Measurements from ENCODE around the gene GOLIM4. TPM values are rescaled to one million over a fixed set of nuclear protein-coding genes. Genes with fewer than 3 reads are reported as not detected.

The GOLIM4 gene
- total RNA-seq, 1 donor from 2014 or later = 29.3 TPM

DNA sequence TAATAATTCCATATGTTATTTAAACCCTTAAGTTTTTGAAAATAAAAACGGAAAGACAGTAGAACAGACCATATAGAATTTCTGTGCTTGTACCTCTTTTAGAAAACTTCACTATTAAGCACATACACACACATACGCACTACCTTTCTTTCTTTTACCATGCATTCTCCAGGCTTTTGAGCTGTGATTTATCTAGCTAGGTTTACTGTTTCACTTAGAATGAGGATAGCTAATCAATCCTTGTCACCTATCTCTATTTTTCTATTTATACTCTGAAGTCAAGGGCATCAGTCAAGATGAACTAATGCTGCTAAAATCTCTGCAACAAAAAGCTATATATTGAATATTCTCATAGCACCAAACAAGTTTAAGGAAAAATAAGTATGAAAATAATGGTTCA is 43.2 kb downstream of the GOLIM4 start:
- no peak for DNase-seq (ENCODE audit: low read depth, low spot score)
- no peak overlapping the region for H3K27ac Mint-ChIP-seq (ENCODE audit: unreplicated experiment)
- peaks cover 6% of the 10 kb centered on the region for H3K9me3 Mint-ChIP-seq
- TF ChIP-seq, protein P1, sequence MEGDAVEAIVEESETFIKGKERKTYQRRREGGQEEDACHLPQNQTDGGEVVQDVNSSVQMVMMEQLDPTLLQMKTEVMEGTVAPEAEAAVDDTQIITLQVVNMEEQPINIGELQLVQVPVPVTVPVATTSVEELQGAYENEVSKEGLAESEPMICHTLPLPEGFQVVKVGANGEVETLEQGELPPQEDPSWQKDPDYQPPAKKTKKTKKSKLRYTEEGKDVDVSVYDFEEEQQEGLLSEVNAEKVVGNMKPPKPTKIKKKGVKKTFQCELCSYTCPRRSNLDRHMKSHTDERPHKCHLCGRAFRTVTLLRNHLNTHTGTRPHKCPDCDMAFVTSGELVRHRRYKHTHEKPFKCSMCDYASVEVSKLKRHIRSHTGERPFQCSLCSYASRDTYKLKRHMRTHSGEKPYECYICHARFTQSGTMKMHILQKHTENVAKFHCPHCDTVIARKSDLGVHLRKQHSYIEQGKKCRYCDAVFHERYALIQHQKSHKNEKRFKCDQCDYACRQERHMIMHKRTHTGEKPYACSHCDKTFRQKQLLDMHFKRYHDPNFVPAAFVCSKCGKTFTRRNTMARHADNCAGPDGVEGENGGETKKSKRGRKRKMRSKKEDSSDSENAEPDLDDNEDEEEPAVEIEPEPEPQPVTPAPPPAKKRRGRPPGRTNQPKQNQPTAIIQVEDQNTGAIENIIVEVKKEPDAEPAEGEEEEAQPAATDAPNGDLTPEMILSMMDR (conservative IDR thresholded peaks at IDR 0.05) = no peak
- H3K4me1 Mint-ChIP-seq = peaks cover 7% of the 10 kb centered on the region
- H3K36me3 Mint-ChIP-seq (ENCODE audit: low read depth) = peaks cover 10% of the 10 kb centered on the region
- no peak overlapping the region for H3K4me3 Mint-ChIP-seq
- no peaks in the 10 kb centered on the region for H3K27me3 Mint-ChIP-seq (ENCODE audit: low read depth)

- Mint-ChIP-seq H3K4me3 (no peak overlapping the region), H3K36me3 (ENCODE audit: low read depth) (peaks cover 9% of the 10 kb centered on the region)
Measured at GRCh38 chr3:168051531-168052471, 43.9 kb downstream of the GOLIM4 start.

GRCh38 chr3:168051070-168051469 is 44.7 kb downstream of the GOLIM4 start:
- DNase-seq (ENCODE audit: low read depth, low spot score) = no peak
- Mint-ChIP-seq H3K4me1 (peaks cover 12% of the 10 kb centered on the region), H3K27ac (ENCODE audit: unreplicated experiment) (no peak overlapping the region), H3K27me3 (ENCODE audit: low read depth) (no peaks in the 10 kb centered on the region), H3K9me3 (peaks cover 3% of the 10 kb centered on the region), H3K4me3 (no peak overlapping the region), H3K36me3 (ENCODE audit: low read depth) (peaks cover 6% of the 10 kb centered on the region)
- TF ChIP-seq, protein P1 (conservative IDR thresholded peaks at IDR 0.05) = no peak

More at GRCh38 chr3:168051531-168052471, 43.9 kb downstream of the GOLIM4 start:
- DNase-seq (ENCODE audit: low read depth, low spot score) = no peak
- TF ChIP-seq, protein P1 (conservative IDR thresholded peaks at IDR 0.05) = no peak
- Mint-ChIP-seq H3K27me3 (ENCODE audit: low read depth) (no peaks in the 10 kb centered on the region), H3K27ac (ENCODE audit: unreplicated experiment) (peak overlapping the region; percentile 38), H3K4me1 (peaks cover 12% of the 10 kb centered on the region), H3K9me3 (peaks cover 6% of the 10 kb centered on the region)

GRCh38 chr3:168049367-168049974 is 46.3 kb downstream of the GOLIM4 start:
- no peak for DNase-seq (ENCODE audit: low read depth, low spot score)
- no peak overlapping the region for H3K4me3 Mint-ChIP-seq
- no peaks in the 10 kb centered on the region for H3K27me3 Mint-ChIP-seq (ENCODE audit: low read depth)
- H3K27ac Mint-ChIP-seq (ENCODE audit: unreplicated experiment) = no peak overlapping the region
- no peaks in the 10 kb centered on the region for H3K36me3 Mint-ChIP-seq (ENCODE audit: low read depth)
- TF ChIP-seq, protein P1 (conservative IDR thresholded peaks at IDR 0.05) = no peak
- H3K4me1 Mint-ChIP-seq = peaks cover 12% of the 10 kb centered on the region
- no peaks in the 10 kb centered on the region for H3K9me3 Mint-ChIP-seq

- H3K9me3 Mint-ChIP-seq = no peaks in the 10 kb centered on the region
- DNase-seq (ENCODE audit: low read depth, low spot score) = no peak
- no peaks in the 10 kb centered on the region for H3K27me3 Mint-ChIP-seq (ENCODE audit: low read depth)
- H3K27ac Mint-ChIP-seq (ENCODE audit: unreplicated experiment) = peak overlapping the region; percentile 44
- H3K4me3 Mint-ChIP-seq = no peak overlapping the region
- no peaks in the 10 kb centered on the region for H3K36me3 Mint-ChIP-seq (ENCODE audit: low read depth)
- TF ChIP-seq, protein P1 (conservative IDR thresholded peaks at IDR 0.05) = no peak
- H3K4me1 Mint-ChIP-seq = peaks cover 12% of the 10 kb centered on the region
Measured at GRCh38 chr3:168048414-168049330, 47.1 kb downstream of the GOLIM4 start.

All from neural crest cell (in vitro differentiated cells).